ENCODE data around the gene XXYLT1.

DNA sequence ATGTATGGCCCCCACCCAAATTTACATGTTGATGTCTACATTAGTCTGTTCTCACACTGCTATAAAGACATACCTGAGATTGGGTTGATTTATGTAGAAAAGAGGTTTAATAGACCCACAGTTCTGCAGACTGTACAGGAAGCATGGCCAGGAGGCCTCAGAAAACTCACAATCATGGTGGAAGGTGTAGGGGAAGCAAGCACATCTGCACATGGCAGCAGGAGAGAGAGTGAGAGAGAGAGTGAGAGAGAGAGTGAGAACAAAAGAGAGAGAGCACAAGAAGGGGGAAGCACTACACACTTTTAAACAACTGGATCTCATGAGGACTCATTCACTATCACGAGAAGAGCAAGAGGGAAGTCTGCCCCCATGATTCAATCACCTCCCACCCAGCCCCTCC, 130.5 kb downstream of the XXYLT1 start:
- TF ChIP-seq CTCF (IDR thresholded peaks at IDR 0.05) (no peak), POLR2A (IDR thresholded peaks at IDR 0.05) (no peak)
